K562 (cell line): ENCODE measurements around the gene TNFRSF6B. TPM values are rescaled to one million over a fixed set of nuclear protein-coding genes. Genes with fewer than 3 reads are reported as not detected.

Experiments used
- ARHGAP35 ChIP-seq: fragments of 450-650 bp; IDR thresholded peaks from 2 replicates; pipeline ENCODE4 v1.6.1; 2018; ENCODE audit not compliant: partially characterized antibody
- BCOR ChIP-seq: fragments of 450-650 bp; IDR thresholded peaks from 2 replicates; pipeline ENCODE4 v1.6.1; 2016
- ETV6 ChIP-seq, 3 experiments: fragments of 150-350 bp in 1 of 3; sonication (generic) in 1 of 3; formaldehyde crosslinking in 1 of 3; IDR thresholded peaks; 2 replicates each; pipeline versions ENCODE4 v1.6.1 to v1.8.0; 2014 to 2022; ENCODE audit warnings: borderline replicate concordance in 2 of 3, low read depth in 2 of 3, antibody characterized with exemption in 1 of 3, low read length in 1 of 3, mild to moderate bottlenecking in 1 of 3, missing genetic modification reagents in 1 of 3
- HDAC1 ChIP-seq, 2 experiments: fragments of 450-650 bp; IDR thresholded peaks; 2 replicates each; pipeline ENCODE4 v1.6.1; 2016 to 2017; ENCODE audit warnings: inconsistent platforms in 1 of 2, mild to moderate bottlenecking in 1 of 2, moderate library complexity in 1 of 2
- HDGF ChIP-seq: fragments of 450-650 bp; IDR thresholded peaks from 2 replicates; pipeline ENCODE4 v1.6.1; 2016
- HEY1 ChIP-seq: fragments of 250-450 bp; sonication (Bioruptor Pico); IDR thresholded peaks from 2 replicates; pipeline ENCODE4 v1.5.0; 2020; ENCODE audit warnings: mild to moderate bottlenecking, moderate library complexity, borderline replicate concordance
- HMG20B ChIP-seq: fragments of 250-450 bp; sonication (Bioruptor Pico); IDR thresholded peaks from 2 replicates; pipeline ENCODE4 v1.5.0; 2021; ENCODE audit warnings: mild to moderate bottlenecking
- NFIC ChIP-seq: fragments of 450-650 bp; IDR thresholded peaks from 2 replicates; pipeline ENCODE4 v1.6.1; 2017; ENCODE audit warnings: mild to moderate bottlenecking, inconsistent platforms
- PHF21A ChIP-seq: fragments of 450-650 bp; IDR thresholded peaks from 2 replicates; pipeline ENCODE4 v1.6.1; 2017; ENCODE audit warnings: low read depth, borderline replicate concordance
- POU5F1 ChIP-seq: fragments of 150-350 bp; IDR thresholded peaks from 2 replicates; pipeline ENCODE4 v1.6.1; 2014; ENCODE audit warnings: borderline replicate concordance, low read length, low read depth, mild to moderate bottlenecking; ENCODE audit not compliant: partially characterized antibody
- PTRF ChIP-seq: fragments of 450-650 bp; IDR thresholded peaks from 2 replicates; pipeline ENCODE4 v1.6.1; 2016; ENCODE audit warnings: mild to moderate bottlenecking, missing genetic modification characterization, missing compliant biosample characterization
- SLC30A9 ChIP-seq: fragments of 250-450 bp; sonication (Bioruptor Pico); IDR thresholded peaks from 2 replicates; pipeline ENCODE4 v1.8.0; 2022; ENCODE audit warnings: mild to moderate bottlenecking, moderate library complexity
- TCF3 ChIP-seq: sonication (generic); formaldehyde crosslinking; IDR thresholded peaks from 2 replicates; pipeline ENCODE4 v1.4.0; 2020; ENCODE audit warnings: mild to moderate bottlenecking, missing genetic modification reagents
- UBTF ChIP-seq, 2 experiments: IDR thresholded peaks; 2 replicates each; pipeline ENCODE4 v1.6.1; 2012; ENCODE audit warnings: improper control_type of control experiment in 2 of 2, low read depth in 2 of 2, low read length in 2 of 2, borderline replicate concordance in 1 of 2
- ZNF785 ChIP-seq: fragments of 250-450 bp; sonication (Bioruptor Pico); IDR thresholded peaks from 2 replicates; pipeline ENCODE4 v1.4.0; 2020; ENCODE audit warnings: mild to moderate bottlenecking
- polyA plus RNA-seq, 8 experiments: library from polyadenylated mRNA; depleted of rRNA in 4 of 8; stranded (reverse) in 5 of 8; unstranded in 3 of 8; fragments of >200 nt; fragmentation: Nextera tagmentation in 2 of 8; fragmentation: Illumina TruSeq in 1 of 8; extraction: Ambion mirVana in 2 of 8; extraction: Trizol in 1 of 8; gene quantifications; 2 replicates each; pipeline versions ENCODE4 v1.2.1 to v1.2.3, GENCODE V29; 2011 to 2014; ENCODE audit warnings: inconsistent platforms in 1 of 8, missing spikeins in 1 of 8
- total RNA-seq, 7 experiments: library from RNA; depleted of rRNA in 6 of 7; stranded (reverse); fragments of >200 nt in 6 of 7; fragmentation: Illumina TruSeq in 2 of 7; extraction: Trizol in 2 of 7; gene quantifications; 2 replicates each; pipeline versions ENCODE4 v1.2.1 to v1.2.3, GENCODE V29; 2011 to 2021; ENCODE audit warnings: low replicate concordance in 1 of 7
- TF ChIP-seq, protein P1 (sequence below): fragments of 250-450 bp; sonication (Bioruptor Pico); IDR thresholded peaks from 2 replicates; pipeline ENCODE4 v1.5.0; 2020; ENCODE audit warnings: mild to moderate bottlenecking, borderline replicate concordance
- TF ChIP-seq, protein P2 (sequence below): fragments of 450-650 bp; IDR thresholded peaks from 2 replicates; pipeline ENCODE4 v1.6.1; 2016
- TF ChIP-seq, protein P3 (sequence below): fragments of 250-450 bp; sonication (Bioruptor Pico); IDR thresholded peaks from 2 replicates; pipeline ENCODE4 v1.8.0; 2022; ENCODE audit warnings: moderate library complexity, mild to moderate bottlenecking, inconsistent platforms

Gene TNFRSF6B
- total and polyA plus RNA-seq, 9 of the 15 experiments (the other 6 are each of a cell fraction or from before 2014, with no cell fraction given): 0.10 to 3.5 (median 0.32) TPM; not detected in 6

- no peak for TF ChIP-seq ETV6 (IDR thresholded peaks at IDR 0.05; ENCODE audit: borderline replicate concordance in 1 of 2, low read depth in 2 of 2, low read length in 1 of 2)
- no peak for TF ChIP-seq ETV6 (CRISPR knock-in tag; IDR thresholded peaks at IDR 0.05; ENCODE audit: borderline replicate concordance)
- TF ChIP-seq SLC30A9: no peak
- peak in 1 of 2 experiments; percentile 61; a peak in 2 of 4 replicates for TF ChIP-seq HDAC1 (IDR thresholded peaks at IDR 0.05)
- no peak for TF ChIP-seq BCOR
- TF ChIP-seq HEY1: no peak
- no peak for TF ChIP-seq ZNF785 (CRISPR knock-in tag)
- TF ChIP-seq POU5F1: no peak
- TF ChIP-seq, protein P1, sequence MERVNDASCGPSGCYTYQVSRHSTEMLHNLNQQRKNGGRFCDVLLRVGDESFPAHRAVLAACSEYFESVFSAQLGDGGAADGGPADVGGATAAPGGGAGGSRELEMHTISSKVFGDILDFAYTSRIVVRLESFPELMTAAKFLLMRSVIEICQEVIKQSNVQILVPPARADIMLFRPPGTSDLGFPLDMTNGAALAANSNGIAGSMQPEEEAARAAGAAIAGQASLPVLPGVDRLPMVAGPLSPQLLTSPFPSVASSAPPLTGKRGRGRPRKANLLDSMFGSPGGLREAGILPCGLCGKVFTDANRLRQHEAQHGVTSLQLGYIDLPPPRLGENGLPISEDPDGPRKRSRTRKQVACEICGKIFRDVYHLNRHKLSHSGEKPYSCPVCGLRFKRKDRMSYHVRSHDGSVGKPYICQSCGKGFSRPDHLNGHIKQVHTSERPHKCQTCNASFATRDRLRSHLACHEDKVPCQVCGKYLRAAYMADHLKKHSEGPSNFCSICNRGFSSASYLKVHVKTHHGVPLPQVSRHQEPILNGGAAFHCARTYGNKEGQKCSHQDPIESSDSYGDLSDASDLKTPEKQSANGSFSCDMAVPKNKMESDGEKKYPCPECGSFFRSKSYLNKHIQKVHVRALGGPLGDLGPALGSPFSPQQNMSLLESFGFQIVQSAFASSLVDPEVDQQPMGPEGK (CRISPR knock-in tag): no peak
- TF ChIP-seq PHF21A: no peak
- TF ChIP-seq TCF3 (CRISPR knock-in tag): peak; percentile 42
- no peak for TF ChIP-seq HMG20B (CRISPR knock-in tag)
- TF ChIP-seq, protein P2, sequence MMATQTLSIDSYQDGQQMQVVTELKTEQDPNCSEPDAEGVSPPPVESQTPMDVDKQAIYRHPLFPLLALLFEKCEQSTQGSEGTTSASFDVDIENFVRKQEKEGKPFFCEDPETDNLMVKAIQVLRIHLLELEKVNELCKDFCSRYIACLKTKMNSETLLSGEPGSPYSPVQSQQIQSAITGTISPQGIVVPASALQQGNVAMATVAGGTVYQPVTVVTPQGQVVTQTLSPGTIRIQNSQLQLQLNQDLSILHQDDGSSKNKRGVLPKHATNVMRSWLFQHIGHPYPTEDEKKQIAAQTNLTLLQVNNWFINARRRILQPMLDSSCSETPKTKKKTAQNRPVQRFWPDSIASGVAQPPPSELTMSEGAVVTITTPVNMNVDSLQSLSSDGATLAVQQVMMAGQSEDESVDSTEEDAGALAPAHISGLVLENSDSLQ: no peak
- TF ChIP-seq ARHGAP35: no peak
- TF ChIP-seq HDGF: no peak
- TF ChIP-seq NFIC: no peak; the same call in 1 of the 2 replicates
- TF ChIP-seq PTRF (tag): no peak
- no peak for TF ChIP-seq UBTF (IDR thresholded peaks at IDR 0.05; ENCODE audit: borderline replicate concordance in 1 of 2, low read depth in 2 of 2, low read length in 2 of 2)
- TF ChIP-seq, protein P3, sequence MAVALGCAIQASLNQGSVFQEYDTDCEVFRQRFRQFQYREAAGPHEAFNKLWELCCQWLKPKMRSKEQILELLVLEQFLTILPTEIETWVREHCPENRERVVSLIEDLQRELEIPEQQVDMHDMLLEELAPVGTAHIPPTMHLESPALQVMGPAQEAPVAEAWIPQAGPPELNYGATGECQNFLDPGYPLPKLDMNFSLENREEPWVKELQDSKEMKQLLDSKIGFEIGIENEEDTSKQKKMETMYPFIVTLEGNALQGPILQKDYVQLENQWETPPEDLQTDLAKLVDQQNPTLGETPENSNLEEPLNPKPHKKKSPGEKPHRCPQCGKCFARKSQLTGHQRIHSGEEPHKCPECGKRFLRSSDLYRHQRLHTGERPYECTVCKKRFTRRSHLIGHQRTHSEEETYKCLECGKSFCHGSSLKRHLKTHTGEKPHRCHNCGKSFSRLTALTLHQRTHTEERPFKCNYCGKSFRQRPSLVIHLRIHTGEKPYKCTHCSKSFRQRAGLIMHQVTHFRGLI (CRISPR knock-in tag): no peak
These were observed 11.3 kb downstream of the TNFRSF6B start, which contains the start of the genes ARFRP1 and ZGPAT (continued) for GRCh38 chr20:63707558-63708300.
